HG03025 (cell line): ENCODE results near the gene SP2.
"Not testable (repeated sequence)": the region's sequence is repeated elsewhere in the genome, so short reads cannot be mapped to it uniquely, and the experiment has no call there.

Experiments
- ATAC-seq: cut with Tn5 transposase; IDR thresholded peaks from one replicate; pipeline ENCODE4 v1.9.1; 2021; ENCODE audit warnings: mild to moderate bottlenecking, moderate library complexity; ENCODE audit not compliant: unreplicated experiment, low FRiP score

SP2 gene

GRCh38 chr17:47917581-47917980, 21.5 kb downstream of the SP2 start:
- no peak for ATAC-seq

GRCh38 chr17:47918006-47918405, 22.0 kb downstream of the SP2 start:
- ATAC-seq: no peak

GRCh38 chr17:47918991-47919390, 23.0 kb downstream of the SP2 start:
- ATAC-seq: no peak

DNA sequence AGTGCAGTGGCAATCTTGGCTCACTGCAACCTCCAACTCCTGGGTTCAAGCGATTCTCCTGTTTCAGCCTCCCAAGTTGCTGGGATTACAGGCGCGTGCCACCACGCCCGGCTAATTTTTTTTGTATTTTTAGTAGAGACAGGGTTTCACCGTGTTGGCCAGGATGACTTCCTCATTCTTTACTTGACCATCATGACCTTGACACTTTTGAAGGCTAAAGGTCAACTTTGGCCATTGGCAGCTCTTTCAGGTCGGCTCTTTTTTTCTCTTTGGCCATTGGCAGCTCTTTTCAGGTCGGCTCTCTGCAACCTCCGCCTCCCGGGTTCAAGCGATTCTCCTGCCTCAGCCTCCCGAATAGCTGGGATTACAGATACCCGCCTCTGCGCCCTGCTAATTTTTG, 23.9 kb downstream of the SP2 start:
- ATAC-seq: not testable (repeated sequence)

GRCh38 chr17:47924785-47925677, 29.0 kb downstream of the SP2 start:
- ATAC-seq: no peak

DNA sequence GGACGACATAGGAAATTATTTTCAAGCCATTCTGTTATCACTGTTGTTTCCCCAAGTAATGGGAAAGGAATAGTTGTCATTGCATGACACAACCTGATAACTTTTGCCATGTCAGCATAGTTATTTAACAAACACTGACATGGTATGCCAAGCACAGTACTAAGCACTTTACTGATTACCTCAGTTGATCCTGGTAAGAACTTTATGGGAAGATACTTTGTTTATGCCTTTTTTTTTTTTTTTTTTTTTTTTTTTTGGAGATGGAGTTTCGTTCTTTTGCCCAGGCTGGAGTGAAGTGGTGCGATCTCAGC, 29.6 kb downstream of the SP2 start:
- no peak for ATAC-seq

DNA sequence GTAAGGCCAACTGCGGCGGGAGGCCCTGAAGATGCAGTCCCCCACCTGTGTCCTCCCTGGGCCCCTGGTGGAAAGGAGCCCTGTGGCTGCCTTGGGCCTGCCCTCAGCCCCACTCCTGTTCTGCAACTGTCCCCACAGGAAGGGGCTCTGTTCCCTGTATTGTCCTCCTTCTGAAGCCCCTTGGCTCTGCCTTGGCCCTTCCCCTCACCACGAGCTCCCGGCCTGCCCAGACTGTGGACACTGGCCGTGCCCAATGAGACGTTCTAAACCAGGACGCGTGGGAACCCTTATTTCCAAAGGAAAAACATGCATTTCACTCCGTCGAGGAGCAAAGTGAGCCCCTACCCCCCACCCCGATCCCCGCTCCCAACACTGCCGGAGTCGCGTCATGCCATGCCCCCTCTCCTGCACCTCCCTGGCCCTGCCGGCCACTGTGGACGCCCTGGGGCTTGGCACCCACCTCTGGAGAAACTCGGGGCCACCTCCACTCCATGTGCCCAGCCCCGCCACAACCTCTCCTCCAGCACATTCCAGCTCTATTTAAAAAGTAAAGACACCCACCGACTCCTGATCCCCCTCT, 31.9 kb downstream of the SP2 start:
- ATAC-seq: no peak

DNA sequence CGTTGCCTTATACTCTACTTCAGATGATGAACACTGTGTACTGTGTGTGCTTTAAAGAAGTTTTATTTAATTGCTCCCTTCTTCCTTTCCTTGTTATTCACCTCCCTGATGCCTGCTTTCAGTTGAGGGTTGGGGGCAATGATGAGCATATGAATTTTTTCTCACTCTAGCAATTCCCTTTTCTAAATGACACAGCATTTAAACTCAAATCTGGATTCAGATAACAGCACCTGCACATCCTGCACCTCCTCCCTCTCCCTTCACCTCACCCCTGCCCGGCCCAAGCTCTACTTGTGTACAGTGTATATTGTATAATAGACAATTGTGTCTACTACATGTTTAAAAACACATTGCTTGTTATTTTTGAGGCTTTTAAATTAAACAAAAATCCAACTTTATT, 32.4 kb downstream of the SP2 start:
- no peak for ATAC-seq

DNA sequence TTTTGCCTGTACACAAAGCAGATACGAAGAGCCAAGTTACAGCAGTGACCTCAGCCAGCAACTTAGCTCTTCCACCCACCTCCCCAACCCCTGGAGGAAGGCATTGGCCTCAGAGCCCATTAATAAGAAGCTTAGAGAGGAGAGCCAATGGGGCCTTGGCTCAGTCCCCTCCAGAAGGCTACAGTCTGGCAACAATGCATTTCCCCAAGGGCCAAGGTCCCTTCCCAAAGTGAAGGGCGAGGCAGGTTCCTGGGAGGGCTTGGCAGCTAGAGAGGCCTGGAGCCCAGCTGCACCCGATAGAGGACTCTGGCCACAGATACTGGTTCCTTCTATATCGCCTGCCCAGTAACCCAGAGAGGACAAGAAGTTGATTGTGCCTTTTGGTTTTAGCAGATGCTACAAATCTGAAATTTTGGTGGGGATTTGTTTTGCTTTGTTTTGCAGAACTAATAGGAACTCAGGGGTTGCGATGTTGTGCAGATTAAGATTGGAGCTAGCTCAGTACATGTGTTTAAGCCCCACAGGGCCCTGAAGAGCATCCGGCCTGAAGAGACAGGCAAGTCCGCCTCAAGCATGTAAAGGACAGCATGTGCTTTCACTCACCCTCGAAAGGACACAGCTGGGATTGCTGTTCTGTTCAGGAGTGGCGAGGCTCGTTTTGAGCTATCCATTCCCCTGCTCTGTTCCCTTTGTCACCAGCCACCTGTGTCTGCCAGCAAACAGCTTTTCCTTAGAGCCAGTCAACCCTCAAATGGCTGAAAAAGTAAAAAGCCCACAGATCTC, 33.4 kb downstream of the SP2 start:
- ATAC-seq: no peak

DNA sequence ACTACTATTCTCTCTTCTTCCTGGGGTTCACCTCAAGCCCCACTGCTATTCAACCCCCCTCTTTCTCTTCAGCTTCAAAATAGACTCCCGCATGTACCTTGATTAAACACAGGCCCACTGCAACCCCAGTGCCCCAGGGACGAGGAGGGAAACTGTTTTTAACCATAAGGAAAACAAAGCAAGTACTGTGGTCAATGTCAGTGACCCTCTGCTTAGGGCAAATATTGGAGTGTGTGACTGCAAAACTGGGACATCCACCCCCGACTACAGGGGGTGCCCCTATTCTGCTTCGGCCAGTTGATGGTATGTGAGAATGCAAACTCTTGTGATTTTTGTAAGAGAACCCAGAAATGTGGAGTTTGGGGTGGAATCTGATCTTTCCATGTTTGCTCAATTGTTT, 35.8 kb downstream of the SP2 start:
- ATAC-seq: no peak

DNA sequence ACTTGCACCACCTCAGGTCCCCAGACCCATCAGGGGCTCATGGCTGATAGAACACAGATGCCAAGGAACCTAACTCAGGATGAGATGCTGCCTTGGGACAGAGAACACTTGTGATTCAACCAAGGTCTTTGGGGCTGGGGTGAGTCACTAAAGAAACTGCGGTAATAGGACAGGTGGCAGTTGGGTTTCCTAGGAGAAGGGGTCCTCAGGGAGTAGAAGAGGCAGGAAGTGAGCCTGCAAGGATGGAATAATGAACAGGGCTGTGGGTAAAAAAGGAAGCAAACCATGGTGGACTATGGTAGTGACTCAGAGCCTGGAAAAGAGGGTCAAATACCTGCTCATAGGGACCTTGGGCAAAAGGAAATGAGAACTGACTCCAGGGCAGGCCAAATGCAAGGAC, 38.8 kb downstream of the SP2 start:
- ATAC-seq: no peak

DNA sequence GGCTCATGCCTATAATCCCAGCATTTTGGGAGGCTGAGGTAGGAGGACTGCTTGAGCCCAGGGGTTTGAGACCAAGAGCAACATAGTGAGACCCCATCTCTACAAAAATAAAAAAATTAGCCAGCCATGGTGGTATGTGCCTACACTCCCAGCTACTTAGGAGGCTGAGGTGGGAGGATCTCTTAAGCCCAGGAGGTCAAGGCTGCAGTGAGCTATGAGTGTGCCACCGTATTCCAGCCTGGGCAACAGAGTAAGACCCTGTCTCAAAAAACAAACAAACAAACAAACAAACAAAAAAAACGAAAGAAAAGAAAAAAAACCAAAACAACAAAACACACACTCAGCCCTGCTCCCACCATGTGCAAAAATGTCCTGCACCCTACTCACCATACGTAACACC, 39.4 kb downstream of the SP2 start:
- ATAC-seq: not testable (repeated sequence)

DNA sequence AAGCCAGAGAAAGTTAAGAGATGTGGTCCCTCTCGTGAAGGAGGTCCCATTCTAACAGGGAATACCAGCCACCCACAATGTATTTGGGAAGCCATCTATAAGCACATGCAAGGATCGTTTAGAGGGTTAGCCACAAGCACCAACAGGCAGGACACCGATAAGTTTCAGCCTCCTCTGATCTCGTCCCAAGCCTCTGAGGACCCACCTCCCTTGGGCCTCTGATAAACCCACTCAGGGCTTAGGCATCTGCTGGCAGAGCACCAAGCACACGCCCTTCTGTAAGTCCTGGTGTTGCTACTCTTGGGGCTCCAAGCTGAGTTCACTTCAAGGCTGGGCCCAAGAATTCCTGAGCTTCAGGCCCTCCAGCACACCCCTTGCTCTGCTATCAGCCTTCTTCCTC, 39.9 kb downstream of the SP2 start:
- no peak for ATAC-seq

- no peak for ATAC-seq
Observed at GRCh38 chr17:47937941-47938340, 41.9 kb downstream of the SP2 start.

DNA sequence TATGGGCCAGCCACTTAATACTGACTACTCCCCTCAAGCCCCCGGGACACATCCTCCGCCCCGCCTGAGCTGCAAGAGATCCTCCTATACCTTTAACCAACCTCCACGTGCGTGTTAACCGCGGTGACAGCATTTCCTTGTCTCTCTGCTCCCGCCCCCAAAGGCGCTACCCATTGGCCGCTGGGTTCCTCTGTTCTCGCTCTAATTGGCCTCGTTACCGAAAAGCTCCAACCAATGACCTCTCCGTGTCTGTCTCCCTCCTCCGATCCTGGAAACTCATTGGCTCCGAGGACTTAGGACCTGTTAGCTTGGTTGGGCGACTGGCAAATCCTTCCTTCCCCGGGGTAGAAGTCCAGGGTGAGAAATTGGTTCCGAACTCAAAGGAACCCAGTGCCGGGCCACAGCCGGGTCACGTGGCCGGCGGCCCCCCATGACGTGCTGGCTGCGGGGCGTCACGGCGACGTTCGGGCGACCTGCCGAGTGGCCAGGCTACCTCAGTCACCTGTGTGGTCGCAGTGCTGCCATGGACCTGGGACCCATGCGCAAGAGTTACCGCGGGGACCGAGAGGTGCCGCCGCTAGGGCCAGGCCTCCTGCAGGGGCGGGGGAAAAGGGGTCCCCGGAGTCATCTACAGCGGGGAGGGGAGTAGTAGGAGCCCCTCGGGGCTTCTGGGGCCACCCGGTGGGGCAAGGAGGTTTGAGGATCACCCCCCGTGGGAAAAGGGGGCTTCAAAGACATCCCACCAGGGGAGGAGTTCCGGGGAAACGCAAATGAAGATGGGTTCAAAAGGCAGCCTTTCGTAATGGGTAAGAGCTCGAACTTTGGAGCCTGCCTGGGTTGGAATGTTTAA, 45.4 kb downstream of the SP2 start, which contains the start of gene PNPO:
Gene PNPO (plus strand): TSS at position 326 of the 850 bp plus-strand sequence. CDS start 105 bp downstream, at position 431.
- ATAC-seq: peak; percentile 83

DNA sequence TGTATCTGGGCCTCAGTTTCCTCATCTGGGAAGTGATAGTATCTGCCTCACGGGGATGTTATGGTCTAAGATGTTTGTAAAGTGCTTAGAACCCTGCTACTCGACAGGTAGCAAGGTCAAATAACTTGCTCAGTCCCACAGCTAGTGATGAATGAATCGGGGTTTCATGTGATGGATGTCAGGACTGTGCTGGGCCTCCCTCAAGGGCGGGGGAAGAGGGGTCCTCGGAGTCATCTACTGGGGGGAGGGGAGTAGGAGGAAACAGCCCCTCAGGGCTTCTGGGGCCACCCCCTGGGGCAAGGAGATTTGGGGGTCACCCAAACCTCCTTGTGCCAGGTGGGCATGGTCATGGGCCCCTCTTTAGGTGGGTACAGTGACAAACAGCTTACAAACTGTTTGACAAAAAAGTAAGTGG, 46.1 kb downstream of the SP2 start:
- no peak for ATAC-seq

DNA sequence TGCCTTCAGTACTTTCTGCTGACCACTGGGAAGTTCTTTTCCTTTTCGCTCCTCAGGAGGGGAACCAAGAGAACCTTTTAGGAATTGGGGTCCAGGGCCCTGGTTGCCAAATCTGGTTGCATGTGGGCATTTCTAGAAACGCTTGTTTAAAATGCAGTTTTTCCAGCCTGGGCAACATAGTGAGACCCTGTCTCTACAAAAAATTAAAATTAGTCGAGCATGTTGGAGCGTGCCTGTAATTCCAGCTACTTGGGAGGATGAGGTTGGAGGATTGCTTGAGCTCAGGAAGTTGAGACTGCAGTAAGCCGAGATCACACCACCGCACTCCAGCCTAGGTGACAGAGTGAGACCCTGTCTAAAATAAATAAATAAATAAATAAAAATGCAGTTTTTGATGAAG, 46.5 kb downstream of the SP2 start:
- no peak for ATAC-seq

- no peak for ATAC-seq
Observed at GRCh38 chr17:47945080-47945479, 49.0 kb downstream of the SP2 start.

GRCh38 chr17:47945529-47946508, 49.8 kb downstream of the SP2 start:
- ATAC-seq: no peak
